ENCODE data around the gene LIPT1.

- TF ChIP-seq SP1 (IDR thresholded peaks at IDR 0.05) (no peak), SUZ12 (IDR thresholded peaks at IDR 0.05) (no peak), FOXA1 (IDR thresholded peaks at IDR 0.05) (no peak), BHLHE40 (IDR thresholded peaks at IDR 0.05; ENCODE audit: borderline replicate concordance) (no peak), ELF4 (IDR thresholded peaks at IDR 0.05) (no peak)
These were observed 32.2 kb downstream of the LIPT1 start for GRCh38 chr2:99187011-99187410.
